Activated T-helper 17 cell treated with anti-CD3 and anti-CD28 coated beads, Interleukin-2, amount 50 U/mL, for 72 hours (primary cell): ENCODE measurements around the gene TSHR. TPM values are rescaled to one million over a fixed set of nuclear protein-coding genes. Genes with fewer than 3 reads are reported as not detected.

Experiments
- ATAC-seq: fragments of 150-1000 bp; cut with Tn5 transposase; replicated peaks from 2 replicates; pipeline ENCODE4 v1.10.0; 2021; ENCODE audit warnings: mild to moderate bottlenecking, moderate library complexity
- H3K27ac Mint-ChIP-seq: one replicate; pipeline ENCODE4 v1.8.0; 2022; ENCODE audit warnings: mixed read lengths
- H3K27me3 Mint-ChIP-seq: one replicate; pipeline ENCODE4 v1.8.0; 2022; ENCODE audit warnings: mixed read lengths
- H3K36me3 Mint-ChIP-seq: one replicate; pipeline ENCODE4 v1.8.0; 2022; ENCODE audit warnings: low read depth, mild to moderate bottlenecking, mixed read lengths
- H3K4me1 Mint-ChIP-seq: one replicate; pipeline ENCODE4 v1.8.0; 2022; ENCODE audit warnings: mixed read lengths
- H3K4me3 Mint-ChIP-seq: one replicate; pipeline ENCODE4 v1.8.0; 2022; ENCODE audit warnings: mild to moderate bottlenecking, mixed read lengths
- H3K9me3 Mint-ChIP-seq: one replicate; pipeline ENCODE4 v1.8.0; 2022; ENCODE audit warnings: mixed read lengths
- total RNA-seq, 2 donors: library from RNA; stranded (reverse); gene quantifications; one replicate each; pipeline ENCODE4 v1.2.3, GENCODE V29; 2022

Gene TSHR
- total RNA-seq, 2 donors from 2014 or later = 0.50 TPM; not detected in 1

DNA sequence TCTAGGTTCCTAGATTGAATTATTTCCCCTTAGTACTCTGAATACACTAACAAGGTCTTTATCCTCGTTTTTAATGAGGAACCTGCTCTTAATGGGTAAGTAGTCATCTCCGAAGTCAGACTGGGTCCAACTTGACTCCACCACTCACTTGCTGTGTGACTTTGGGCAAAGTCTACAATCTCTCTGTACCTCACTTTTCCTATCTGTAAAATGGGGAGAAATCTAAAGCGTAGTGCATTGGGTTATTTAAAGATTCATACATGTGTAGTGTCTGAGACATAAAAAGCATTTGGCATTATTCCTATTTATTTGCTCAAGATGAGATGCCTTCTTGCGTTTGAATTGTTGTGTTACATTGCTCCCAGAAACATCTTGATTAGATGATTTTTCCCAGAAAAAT is 213.8 kb downstream of the TSHR start:
- Mint-ChIP-seq H3K4me1 (peaks cover 21% of the 10 kb centered on the region), H3K9me3 (no peaks in the 10 kb centered on the region), H3K27ac (peak overlapping the region; percentile 94), H3K36me3 (no peaks in the 10 kb centered on the region), H3K4me3 (peak overlapping the region; percentile 94), H3K27me3 (no peaks in the 10 kb centered on the region)
- ATAC-seq = no peak

DNA sequence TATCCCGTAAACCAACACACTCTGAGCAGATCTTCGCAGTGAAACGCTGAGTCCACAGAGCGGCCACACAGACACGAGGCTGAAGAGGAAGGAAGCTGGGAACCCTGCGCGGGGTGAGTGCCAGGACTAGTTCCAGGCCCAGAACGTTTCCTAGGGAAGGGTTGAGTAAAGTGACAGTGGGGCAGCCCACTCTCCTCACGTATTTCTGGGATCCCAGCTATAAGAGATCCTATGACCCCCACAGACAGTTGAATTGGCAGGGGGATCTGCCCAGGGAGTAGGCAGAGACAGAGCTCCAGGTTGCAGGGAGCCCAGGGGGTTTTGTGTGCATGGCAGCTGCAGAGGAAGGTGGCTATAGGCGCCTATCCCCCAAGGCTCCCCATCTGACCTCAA is 214.3 kb downstream of the TSHR start:
- Mint-ChIP-seq H3K9me3 (no peaks in the 10 kb centered on the region), H3K27me3 (no peaks in the 10 kb centered on the region), H3K36me3 (no peaks in the 10 kb centered on the region), H3K4me3 (peak overlapping the region; percentile 94), H3K4me1 (peaks cover 19% of the 10 kb centered on the region), H3K27ac (peak overlapping the region; percentile 94)
- peak; percentile 15 for ATAC-seq

DNA sequence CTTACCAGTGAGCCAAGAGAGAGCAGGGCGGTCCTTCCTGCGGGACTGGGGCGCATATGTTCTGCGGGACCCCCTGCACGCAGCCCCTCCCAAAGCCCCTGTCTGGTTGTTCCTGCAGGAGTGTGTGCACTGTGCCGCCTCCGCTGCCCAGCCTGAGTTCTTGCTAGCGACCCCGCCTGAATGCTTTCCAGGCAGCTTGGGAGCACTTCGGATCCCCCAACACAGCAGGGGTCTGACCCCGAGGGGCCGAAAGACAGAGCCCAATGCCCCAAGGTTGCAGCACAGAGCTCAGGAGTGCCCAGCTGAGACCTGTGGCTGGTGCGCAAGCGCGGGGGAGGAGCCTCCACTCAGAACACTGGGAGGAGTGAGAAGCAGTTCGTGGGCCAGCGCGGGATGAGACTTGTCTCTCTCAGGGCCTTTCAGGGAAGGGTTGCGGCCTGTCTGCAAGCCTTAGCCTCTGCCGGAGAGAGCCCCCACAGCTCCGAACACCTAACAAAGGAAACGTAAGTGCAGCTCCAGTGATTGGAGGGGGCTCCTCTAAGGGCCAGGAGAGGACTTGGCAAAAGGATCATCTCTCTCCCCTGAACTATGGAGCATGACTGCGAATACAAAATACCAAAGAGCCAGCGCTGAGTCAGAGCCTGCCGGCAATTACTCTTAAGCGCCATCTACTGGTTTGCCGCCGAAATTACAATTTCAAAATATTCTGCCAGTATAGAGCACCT is 214.8 kb downstream of the TSHR start:
- Mint-ChIP-seq H3K27me3 (no peaks in the 10 kb centered on the region), H3K9me3 (no peaks in the 10 kb centered on the region), H3K27ac (peak overlapping the region; percentile 94), H3K4me3 (peak overlapping the region; percentile 94), H3K4me1 (peaks cover 19% of the 10 kb centered on the region), H3K36me3 (no peaks in the 10 kb centered on the region)
- peak; percentile 99 for ATAC-seq

DNA sequence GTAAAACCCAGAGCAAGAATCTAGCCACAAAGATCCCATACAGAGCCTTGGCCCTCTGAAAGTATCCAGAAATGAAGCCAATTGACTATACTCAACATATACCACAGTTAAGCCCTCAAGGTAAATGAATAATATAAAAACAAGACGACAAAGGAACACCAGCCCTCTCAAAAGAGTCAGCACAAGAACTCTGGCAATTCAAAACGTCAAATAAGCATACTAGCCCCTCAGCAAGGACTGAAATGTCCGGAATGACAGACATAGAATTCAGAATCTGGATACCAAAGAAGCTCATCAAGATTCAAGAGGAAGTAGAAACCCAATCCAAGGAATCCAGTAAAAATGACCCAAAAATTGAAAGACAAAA is 215.4 kb downstream of the TSHR start:
- peaks cover 19% of the 10 kb centered on the region for H3K4me1 Mint-ChIP-seq
- peak overlapping the region; percentile 94 for H3K4me3 Mint-ChIP-seq
- no peaks in the 10 kb centered on the region for H3K9me3 Mint-ChIP-seq
- no peaks in the 10 kb centered on the region for H3K36me3 Mint-ChIP-seq
- no peaks in the 10 kb centered on the region for H3K27me3 Mint-ChIP-seq
- no peak for ATAC-seq
- H3K27ac Mint-ChIP-seq = peak overlapping the region; percentile 94

DNA sequence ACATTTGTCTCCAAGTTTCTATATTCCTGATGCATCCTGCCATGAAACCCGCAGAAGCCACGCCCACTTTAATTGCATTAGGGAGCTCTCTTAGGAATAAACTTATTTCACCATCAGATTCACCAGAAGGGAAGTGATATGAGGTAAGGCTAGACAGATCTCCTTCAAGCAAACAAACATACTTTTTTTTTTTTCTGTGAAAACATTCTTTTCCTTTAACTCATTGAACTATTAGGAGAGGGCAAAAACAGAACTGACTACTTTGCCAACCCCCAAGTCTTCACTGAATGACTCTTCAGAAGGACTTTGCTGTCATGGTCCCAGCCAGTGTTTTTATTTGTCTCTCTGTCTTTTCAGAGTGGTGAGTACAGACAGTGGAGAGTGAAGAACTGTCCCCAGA is 216.9 kb downstream of the TSHR start:
- Mint-ChIP-seq H3K27ac (no peak overlapping the region), H3K4me1 (peaks cover 19% of the 10 kb centered on the region), H3K4me3 (no peak overlapping the region), H3K36me3 (peaks cover 11% of the 10 kb centered on the region), H3K27me3 (no peaks in the 10 kb centered on the region), H3K9me3 (no peaks in the 10 kb centered on the region)
- ATAC-seq = no peak

DNA sequence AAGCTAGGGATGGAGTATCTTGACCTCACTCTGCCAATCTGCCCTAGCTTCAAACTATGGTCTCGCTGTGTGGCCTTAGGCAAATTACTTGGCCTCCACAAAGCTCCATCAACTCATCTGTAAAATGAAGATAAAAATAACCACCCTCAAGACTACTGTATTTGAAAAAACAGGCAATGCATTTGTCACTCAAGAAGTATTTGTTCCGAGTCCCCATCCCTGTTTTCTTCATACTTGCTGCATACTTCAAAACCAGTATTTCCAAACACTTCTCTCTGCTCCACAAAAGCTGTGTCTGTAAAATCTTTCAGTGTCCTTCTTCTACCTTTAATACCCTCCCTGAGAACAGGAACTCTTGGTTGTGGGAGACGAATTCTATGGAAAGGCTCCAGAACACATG is 217.5 kb downstream of the TSHR start:
- no peak overlapping the region for H3K27ac Mint-ChIP-seq
- peaks cover 16% of the 10 kb centered on the region for H3K36me3 Mint-ChIP-seq
- H3K4me1 Mint-ChIP-seq = peaks cover 19% of the 10 kb centered on the region
- ATAC-seq = no peak
- no peak overlapping the region for H3K4me3 Mint-ChIP-seq
- H3K27me3 Mint-ChIP-seq = no peaks in the 10 kb centered on the region
- no peaks in the 10 kb centered on the region for H3K9me3 Mint-ChIP-seq

DNA sequence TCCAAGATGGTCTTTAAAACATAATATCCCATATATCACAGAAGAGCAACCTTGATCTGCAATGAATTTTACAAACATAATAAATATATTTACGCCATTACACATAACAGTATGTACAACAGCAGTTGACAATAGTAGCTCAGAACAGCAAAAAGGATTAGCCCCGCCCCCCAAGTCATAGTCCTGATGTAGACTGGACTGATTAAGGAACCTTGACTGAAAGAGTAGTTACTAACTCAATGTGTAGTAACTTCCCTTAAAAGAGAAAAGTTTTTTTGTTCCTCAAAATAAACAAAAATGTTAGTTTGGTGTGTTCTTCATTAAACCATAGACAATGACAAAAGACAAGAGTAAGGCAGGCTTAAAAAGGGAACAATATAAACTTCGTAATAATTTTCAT is 220.8 kb downstream of the TSHR start:
- Mint-ChIP-seq H3K27ac (no peak overlapping the region), H3K4me3 (no peak overlapping the region), H3K27me3 (no peaks in the 10 kb centered on the region), H3K9me3 (no peaks in the 10 kb centered on the region), H3K4me1 (no peaks in the 10 kb centered on the region), H3K36me3 (peaks cover 42% of the 10 kb centered on the region)
- ATAC-seq = no peak

DNA sequence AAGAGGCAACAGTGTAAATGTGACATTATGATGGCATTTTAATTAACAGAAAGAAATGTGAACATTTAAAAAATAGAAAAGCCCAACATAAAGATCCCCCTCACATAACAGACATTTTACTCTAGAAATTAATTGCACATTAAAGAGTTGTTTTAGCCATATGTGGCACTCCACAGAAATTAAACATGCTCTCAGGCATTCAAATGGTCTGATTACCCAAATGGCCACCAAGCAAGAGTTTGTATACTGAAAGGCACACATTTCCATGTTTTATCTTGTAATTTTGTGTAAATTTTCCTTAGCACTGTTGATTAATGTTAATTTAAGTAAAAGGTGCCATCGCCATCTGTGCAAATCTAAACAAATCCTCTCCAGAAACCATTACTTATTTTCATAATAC is 221.8 kb downstream of the TSHR start:
- Mint-ChIP-seq H3K4me3 (no peak overlapping the region), H3K27ac (no peak overlapping the region), H3K36me3 (peaks cover 52% of the 10 kb centered on the region), H3K9me3 (no peaks in the 10 kb centered on the region), H3K4me1 (peaks cover 2% of the 10 kb centered on the region), H3K27me3 (no peaks in the 10 kb centered on the region)
- no peak for ATAC-seq

DNA sequence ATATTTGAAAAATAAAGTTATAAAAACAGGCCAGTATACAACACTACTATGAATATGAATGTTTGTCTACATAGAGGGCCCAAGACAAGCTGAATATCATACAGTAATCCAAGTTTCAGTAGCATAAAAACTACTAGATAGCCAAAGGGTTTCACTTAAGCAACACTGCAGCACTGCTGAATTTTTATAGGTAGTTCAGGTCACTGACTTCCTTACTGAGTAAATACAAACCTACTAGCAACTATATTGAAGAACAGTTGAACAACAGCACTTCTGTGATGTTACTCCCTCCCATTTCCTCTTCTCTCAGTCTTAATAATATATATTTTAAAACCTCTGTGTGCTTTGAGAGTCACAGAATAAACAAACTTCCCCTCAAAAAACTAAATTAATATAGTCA is 222.6 kb downstream of the TSHR start:
- Mint-ChIP-seq H3K27ac (no peak overlapping the region), H3K27me3 (no peaks in the 10 kb centered on the region), H3K9me3 (no peaks in the 10 kb centered on the region), H3K4me1 (peaks cover 8% of the 10 kb centered on the region), H3K4me3 (no peak overlapping the region), H3K36me3 (peaks cover 61% of the 10 kb centered on the region)
- no peak for ATAC-seq

DNA sequence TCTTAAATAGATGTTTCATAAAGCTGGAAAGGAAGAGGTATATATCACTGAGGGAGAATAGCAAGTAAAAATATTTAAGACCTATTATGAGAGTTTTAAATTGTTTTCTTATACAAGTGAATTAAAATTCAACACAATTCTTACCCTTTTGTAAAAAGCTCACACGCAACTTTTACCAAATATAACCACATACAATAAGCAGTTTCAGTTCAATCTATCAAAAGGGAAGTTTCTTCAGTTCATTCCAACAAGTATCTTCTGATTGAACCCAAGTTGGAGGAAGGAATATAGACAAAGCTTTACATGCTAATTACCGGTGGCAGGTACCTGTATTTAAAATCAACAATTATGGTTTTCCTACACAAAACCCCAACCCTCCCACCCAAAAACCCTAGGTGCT is 224.2 kb downstream of the TSHR start:
- Mint-ChIP-seq H3K9me3 (no peaks in the 10 kb centered on the region), H3K4me1 (peaks cover 8% of the 10 kb centered on the region), H3K27ac (no peak overlapping the region), H3K4me3 (no peak overlapping the region), H3K36me3 (peaks cover 76% of the 10 kb centered on the region), H3K27me3 (no peaks in the 10 kb centered on the region)
- no peak for ATAC-seq

DNA sequence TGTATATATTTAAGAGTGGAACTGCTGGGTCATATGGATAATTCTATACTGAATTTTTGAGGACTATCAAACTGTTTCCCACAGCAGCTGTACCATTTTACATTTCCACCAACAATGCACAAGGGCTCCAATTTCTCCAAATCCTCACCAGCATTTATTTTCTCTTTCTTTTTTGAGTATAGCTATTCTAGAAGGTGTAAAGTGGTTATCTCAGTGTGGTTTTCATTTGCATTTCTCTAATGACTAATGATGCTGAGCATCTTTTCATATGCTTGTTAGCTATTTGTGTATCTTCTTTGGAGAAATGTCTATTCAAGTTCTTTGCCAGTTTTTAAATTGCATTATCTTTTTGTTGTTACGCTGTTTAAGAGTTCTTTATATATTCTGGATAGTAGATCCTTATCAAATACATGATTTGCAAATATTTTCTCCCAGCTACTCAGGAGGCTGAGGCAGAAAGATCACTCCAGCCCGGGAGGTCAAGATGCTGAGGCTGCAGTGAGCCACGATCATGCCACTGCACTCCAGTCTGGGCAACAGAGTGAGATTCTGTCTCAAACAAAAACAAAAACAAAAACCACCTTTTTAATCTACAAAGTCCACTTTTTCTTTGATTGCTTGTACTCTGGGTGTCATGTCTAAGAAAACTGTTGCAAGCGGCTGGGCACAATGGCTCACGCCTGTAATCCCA is 232.6 kb downstream of the TSHR start:
- H3K4me1 Mint-ChIP-seq = peaks cover 32% of the 10 kb centered on the region
- peak; percentile 67 for ATAC-seq
- no peaks in the 10 kb centered on the region for H3K9me3 Mint-ChIP-seq
- H3K27me3 Mint-ChIP-seq = no peaks in the 10 kb centered on the region
- peaks cover 97% of the 10 kb centered on the region for H3K36me3 Mint-ChIP-seq
- peak overlapping the region; percentile 31 for H3K27ac Mint-ChIP-seq
- H3K4me3 Mint-ChIP-seq = peak overlapping the region; percentile 34

DNA sequence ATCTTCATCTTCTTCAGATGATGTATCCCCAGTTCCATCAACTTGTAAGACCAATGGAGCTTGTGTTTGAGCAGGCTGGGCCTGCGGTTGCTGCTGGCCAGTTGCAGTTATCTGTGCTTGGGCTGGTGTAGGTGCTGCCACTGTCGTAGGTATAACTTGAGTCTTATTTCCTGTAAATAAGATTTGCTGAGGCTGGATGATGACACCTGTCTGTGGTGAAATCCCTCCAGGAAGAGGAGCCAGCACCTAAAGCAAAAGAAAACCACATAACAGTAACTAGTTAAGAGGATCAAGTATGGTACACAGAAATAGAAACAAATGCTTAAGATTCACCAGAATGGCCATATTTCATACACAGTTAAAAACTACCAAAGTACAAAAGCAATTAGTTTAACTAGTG is 237.2 kb downstream of the TSHR start:
- peak; percentile 76 for ATAC-seq
- H3K4me3 Mint-ChIP-seq = peak overlapping the region; percentile 51
- H3K27ac Mint-ChIP-seq = peak overlapping the region; percentile 62
- H3K4me1 Mint-ChIP-seq = peaks cover 39% of the 10 kb centered on the region
- H3K27me3 Mint-ChIP-seq = no peaks in the 10 kb centered on the region
- no peaks in the 10 kb centered on the region for H3K9me3 Mint-ChIP-seq
- peaks cover 99% of the 10 kb centered on the region for H3K36me3 Mint-ChIP-seq

DNA sequence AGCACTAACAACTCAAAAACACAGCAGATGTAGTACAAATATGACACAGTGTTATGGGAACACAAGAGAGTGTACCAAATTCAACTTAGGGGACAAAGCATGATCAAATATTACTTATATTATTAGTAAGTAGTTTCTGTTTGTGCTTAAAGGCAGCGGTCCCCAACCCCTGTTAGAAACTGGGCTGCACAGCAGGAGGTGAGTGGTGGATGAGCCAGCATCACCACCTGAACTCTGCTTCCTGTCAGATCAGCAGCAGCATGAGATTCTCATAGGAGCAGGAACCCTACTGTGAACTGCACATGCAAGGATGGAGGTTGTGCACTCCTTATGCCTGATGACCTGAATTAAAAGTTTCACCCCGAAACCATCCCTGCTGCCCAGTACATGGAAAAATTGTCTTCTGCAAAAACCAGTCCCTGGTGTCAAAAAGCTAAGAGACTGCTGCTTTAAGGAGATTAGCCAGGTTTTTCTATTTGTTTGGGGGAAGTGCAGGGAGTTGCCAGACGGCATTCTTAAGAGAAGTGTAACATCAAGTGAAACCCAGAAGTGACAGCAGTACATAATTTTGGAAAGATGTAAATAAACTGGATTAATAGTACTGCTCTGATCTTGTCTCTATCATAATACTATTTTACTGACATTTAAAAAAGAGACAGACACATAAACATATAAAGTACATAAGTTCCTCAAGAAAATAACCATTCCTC is 238.7 kb downstream of the TSHR start:
- peak; percentile 87 for ATAC-seq
- Mint-ChIP-seq H3K4me1 (peaks cover 31% of the 10 kb centered on the region), H3K27me3 (no peaks in the 10 kb centered on the region), H3K9me3 (no peaks in the 10 kb centered on the region), H3K36me3 (peaks cover 98% of the 10 kb centered on the region), H3K4me3 (peak overlapping the region; percentile 13), H3K27ac (peak overlapping the region; percentile 49)
